Hippocampal formation (tissue), 2 donors: ENCODE measurements around the gene LGALS7.

Experiments
- DNase-seq, 2 donors: peaks; one replicate each; lab custom pipeline; 2025; lab: John Stamatoyannopoulos, UW

Gene LGALS7

GRCh38 chr19:38726761-38727301, 46.5 kb downstream of the LGALS7 start:
- DNase-seq, result no peak

DNA sequence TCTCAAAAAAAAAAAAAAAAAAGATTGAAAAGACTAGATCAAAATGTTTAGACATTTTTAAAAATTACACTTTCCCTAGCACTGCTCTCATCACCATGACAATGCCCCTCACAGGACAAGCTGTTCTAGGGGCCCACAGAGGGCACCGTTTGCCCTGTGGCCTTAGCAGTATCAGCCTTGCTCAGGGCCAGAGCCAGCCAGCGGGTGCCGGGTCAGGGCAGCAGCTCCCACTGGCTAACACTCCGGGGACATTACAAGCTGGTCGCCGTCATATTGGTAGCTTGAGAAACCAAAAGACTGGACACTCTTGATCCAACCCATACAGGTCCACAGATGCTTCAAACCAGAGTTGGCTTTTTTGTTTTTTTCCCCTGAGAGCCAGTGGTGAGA, 47.0 kb downstream of the LGALS7 start:
- no peak for DNase-seq

GRCh38 chr19:38725469-38726283, 47.6 kb downstream of the LGALS7 start:
- no peak for DNase-seq

GRCh38 chr19:38723990-38724854, 49.1 kb downstream of the LGALS7 start:
- DNase-seq, result no peak

GRCh38 chr19:38723606-38723965, 49.7 kb downstream of the LGALS7 start:
- no peak for DNase-seq

DNA sequence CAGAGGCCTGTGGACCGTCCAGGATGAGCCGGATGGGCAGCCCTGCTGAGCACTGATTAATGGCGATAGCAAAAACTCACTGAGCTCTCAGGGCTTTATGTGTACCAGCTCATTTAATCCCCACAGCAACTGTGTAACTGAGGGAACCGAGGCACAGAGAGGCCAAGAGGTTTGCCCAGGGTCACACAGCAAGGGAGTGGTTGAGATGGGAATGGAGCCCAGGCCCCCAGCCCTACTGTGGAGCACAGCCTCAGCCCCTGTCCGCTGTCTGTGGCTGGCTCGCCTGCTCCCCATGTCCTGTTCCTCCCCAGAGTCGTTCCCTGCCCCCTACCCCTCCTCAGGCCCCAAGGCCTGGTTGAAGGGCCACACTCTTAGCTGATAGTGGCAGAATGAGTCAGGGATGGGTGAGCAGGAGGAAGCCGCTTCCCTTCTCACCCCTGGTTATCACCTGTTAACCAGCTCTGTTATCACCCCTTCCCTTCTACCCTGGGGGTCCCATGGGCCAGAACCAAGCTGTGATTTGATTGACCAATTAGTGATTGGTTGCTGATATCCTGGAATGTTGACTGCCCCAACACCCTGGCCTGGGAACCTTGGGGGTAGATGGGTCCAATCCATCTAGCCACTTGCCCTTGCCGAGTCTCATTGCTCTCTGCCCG, 50.2 kb downstream of the LGALS7 start:
- no peak for DNase-seq

- DNase-seq, result peak; percentile 86 to 87
These were observed 51.1 kb downstream of the LGALS7 start for GRCh38 chr19:38721979-38722773.

GRCh38 chr19:38721496-38721895, 51.8 kb downstream of the LGALS7 start:
- DNase-seq, result no peak
